Measurements from ENCODE around the gene FRMPD4. TPM values are rescaled to one million over a fixed set of nuclear protein-coding genes. Genes with fewer than 3 reads are reported as not detected.

FRMPD4 gene
- total and polyA plus RNA-seq, 2 donors (not counting 1 experiment from before 2014, with no cell fraction given) = 0.50 to 1.5 TPM

GRCh38 chrX:12564221-12564620, 425.9 kb downstream of the FRMPD4 start:
- Histone ChIP-seq H3K79me2 (ENCODE audit: control insufficient read depth, insufficient read depth, low read length) (no peaks in the 10 kb centered on the region), H3K27ac (ENCODE audit: insufficient read depth, low read length) (no peak overlapping the region), H3K9ac (ENCODE audit: insufficient read depth, low read length) (no peak overlapping the region), H3K36me3 (ENCODE audit: control insufficient read depth, insufficient read depth, low read length) (no peaks in the 10 kb centered on the region), H3K4me1 (ENCODE audit: control insufficient read depth, extremely low read depth, insufficient read depth, low read length) (no peaks in the 10 kb centered on the region), H4K20me1 (ENCODE audit: control insufficient read depth, extremely low read depth, insufficient read depth, low read length) (no peaks in the 10 kb centered on the region), H3K9me3 (ENCODE audit: control insufficient read depth, insufficient read depth, low read depth, low read length) (no peaks in the 10 kb centered on the region), H2AFZ (ENCODE audit: low read length) (no peak overlapping the region), H3K4me2 (ENCODE audit: extremely low read depth, insufficient read depth, low read length) (no peak overlapping the region), H3K4me3 (replicated peaks in 1 of 4; ENCODE audit: control extremely low read depth in 1 of 4, insufficient read depth in 1 of 4, low read depth in 3 of 4, low read length in 4 of 4) (no peak overlapping the region), H3K27me3 (ENCODE audit: control insufficient read depth, insufficient read depth, low read length) (no peaks in the 10 kb centered on the region)
- TF ChIP-seq EZH2 (IDR thresholded peaks at IDR 0.05; ENCODE audit: low read length, missing control alignments) (no peak), CTCF (conservative IDR thresholded peaks at IDR 0.05 in 1 of 2, IDR thresholded peaks at IDR 0.05 in 1 of 2; ENCODE audit: low read depth in 1 of 2, low read length in 2 of 2) (no peak)
- no peak for DNase-seq (ENCODE audit: low read depth in 2 of 2)

- Histone ChIP-seq H3K36me3 (ENCODE audit: control insufficient read depth, insufficient read depth, low read length) (no peaks in the 10 kb centered on the region), H3K27me3 (ENCODE audit: control insufficient read depth, insufficient read depth, low read length) (no peaks in the 10 kb centered on the region), H3K4me2 (ENCODE audit: extremely low read depth, insufficient read depth, low read length) (no peak overlapping the region), H3K9me3 (ENCODE audit: control insufficient read depth, insufficient read depth, low read depth, low read length) (no peaks in the 10 kb centered on the region), H3K9ac (ENCODE audit: insufficient read depth, low read length) (no peak overlapping the region), H3K4me3 (replicated peaks in 1 of 4; ENCODE audit: control extremely low read depth in 1 of 4, insufficient read depth in 1 of 4, low read depth in 3 of 4, low read length in 4 of 4) (no peak overlapping the region), H4K20me1 (ENCODE audit: control insufficient read depth, extremely low read depth, insufficient read depth, low read length) (no peaks in the 10 kb centered on the region), H3K79me2 (ENCODE audit: control insufficient read depth, insufficient read depth, low read length) (no peaks in the 10 kb centered on the region), H2AFZ (ENCODE audit: low read length) (no peak overlapping the region), H3K27ac (ENCODE audit: insufficient read depth, low read length) (no peak overlapping the region), H3K4me1 (ENCODE audit: control insufficient read depth, extremely low read depth, insufficient read depth, low read length) (no peaks in the 10 kb centered on the region)
- peak in 1 of 2 donors; percentile 18 for DNase-seq (ENCODE audit: low read depth in 2 of 2)
- TF ChIP-seq CTCF (conservative IDR thresholded peaks at IDR 0.05 in 1 of 2, IDR thresholded peaks at IDR 0.05 in 1 of 2; ENCODE audit: low read depth in 1 of 2, low read length in 2 of 2) = peak; percentile 68
- TF ChIP-seq EZH2 (IDR thresholded peaks at IDR 0.05; ENCODE audit: low read length, missing control alignments) = no peak
Observed at GRCh38 chrX:12567857-12568256, 429.6 kb downstream of the FRMPD4 start.

GRCh38 chrX:12570859-12571501, 432.7 kb downstream of the FRMPD4 start:
- no peaks in the 10 kb centered on the region for H3K27me3 ChIP-seq (ENCODE audit: control insufficient read depth, insufficient read depth, low read length)
- no peak for DNase-seq (ENCODE audit: low read depth in 2 of 2)
- no peak overlapping the region for H3K27ac ChIP-seq (ENCODE audit: insufficient read depth, low read length)
- H2AFZ ChIP-seq (ENCODE audit: low read length) = no peak overlapping the region
- H3K36me3 ChIP-seq (ENCODE audit: control insufficient read depth, insufficient read depth, low read length) = no peaks in the 10 kb centered on the region
- no peak overlapping the region for H3K4me2 ChIP-seq (ENCODE audit: extremely low read depth, insufficient read depth, low read length)
- H3K4me3 ChIP-seq (replicated peaks in 1 of 4; ENCODE audit: control extremely low read depth in 1 of 4, insufficient read depth in 1 of 4, low read depth in 3 of 4, low read length in 4 of 4) = no peak overlapping the region
- H3K9me3 ChIP-seq (ENCODE audit: control insufficient read depth, insufficient read depth, low read depth, low read length) = no peaks in the 10 kb centered on the region
- H3K9ac ChIP-seq (ENCODE audit: insufficient read depth, low read length) = no peak overlapping the region
- no peak for TF ChIP-seq CTCF (conservative IDR thresholded peaks at IDR 0.05 in 1 of 2, IDR thresholded peaks at IDR 0.05 in 1 of 2; ENCODE audit: low read depth in 1 of 2, low read length in 2 of 2)
- no peak for TF ChIP-seq EZH2 (IDR thresholded peaks at IDR 0.05; ENCODE audit: low read length, missing control alignments)
- H4K20me1 ChIP-seq (ENCODE audit: control insufficient read depth, extremely low read depth, insufficient read depth, low read length) = no peaks in the 10 kb centered on the region
- no peaks in the 10 kb centered on the region for H3K4me1 ChIP-seq (ENCODE audit: control insufficient read depth, extremely low read depth, insufficient read depth, low read length)
- H3K79me2 ChIP-seq (ENCODE audit: control insufficient read depth, insufficient read depth, low read length) = no peaks in the 10 kb centered on the region
